B cell (primary cell): ENCODE results near the gene CC2D2A.

ENCODE experiments used
- EZH2 ChIP-seq: IDR thresholded peaks from 2 replicates; pipeline ENCODE4 v1.6.1; 2012; ENCODE audit warnings: borderline replicate concordance, low read depth, mild to moderate bottlenecking, moderate library complexity, low read length; ENCODE audit not compliant: insufficient read depth, poor library complexity, severe bottlenecking
- TF ChIP-seq, protein P1 (sequence below): fragments of 200-600 bp; IDR thresholded peaks from one replicate; pipeline ENCODE4 v1.8.0; 2022; ENCODE audit warnings: antibody characterized with exemption, mild to moderate bottlenecking

DNA sequence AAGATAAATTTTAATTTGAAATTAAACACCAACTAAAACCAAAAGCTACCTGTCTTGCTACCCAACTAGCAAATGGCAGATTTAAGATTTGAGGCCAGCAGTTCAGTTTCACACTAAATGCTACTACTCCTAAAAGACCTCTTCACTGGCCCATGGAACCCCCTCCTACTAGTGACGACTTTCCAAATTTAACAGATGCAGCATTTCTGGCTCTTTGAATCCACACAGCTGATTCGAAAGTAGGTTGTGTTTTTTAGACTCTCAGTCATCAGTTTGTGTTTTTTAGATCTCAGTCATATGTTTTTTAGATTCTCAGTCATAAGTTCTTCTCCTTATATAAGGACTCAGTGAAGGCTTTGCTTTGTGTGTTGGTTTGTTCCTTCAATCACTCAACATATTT is 11.1 kb upstream of the CC2D2A start:
- TF ChIP-seq, protein P1, sequence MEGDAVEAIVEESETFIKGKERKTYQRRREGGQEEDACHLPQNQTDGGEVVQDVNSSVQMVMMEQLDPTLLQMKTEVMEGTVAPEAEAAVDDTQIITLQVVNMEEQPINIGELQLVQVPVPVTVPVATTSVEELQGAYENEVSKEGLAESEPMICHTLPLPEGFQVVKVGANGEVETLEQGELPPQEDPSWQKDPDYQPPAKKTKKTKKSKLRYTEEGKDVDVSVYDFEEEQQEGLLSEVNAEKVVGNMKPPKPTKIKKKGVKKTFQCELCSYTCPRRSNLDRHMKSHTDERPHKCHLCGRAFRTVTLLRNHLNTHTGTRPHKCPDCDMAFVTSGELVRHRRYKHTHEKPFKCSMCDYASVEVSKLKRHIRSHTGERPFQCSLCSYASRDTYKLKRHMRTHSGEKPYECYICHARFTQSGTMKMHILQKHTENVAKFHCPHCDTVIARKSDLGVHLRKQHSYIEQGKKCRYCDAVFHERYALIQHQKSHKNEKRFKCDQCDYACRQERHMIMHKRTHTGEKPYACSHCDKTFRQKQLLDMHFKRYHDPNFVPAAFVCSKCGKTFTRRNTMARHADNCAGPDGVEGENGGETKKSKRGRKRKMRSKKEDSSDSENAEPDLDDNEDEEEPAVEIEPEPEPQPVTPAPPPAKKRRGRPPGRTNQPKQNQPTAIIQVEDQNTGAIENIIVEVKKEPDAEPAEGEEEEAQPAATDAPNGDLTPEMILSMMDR: no peak
- no peak for TF ChIP-seq EZH2
